IPS-15b (cell line): Measurements from ENCODE around the gene CARS1.

Experiments
- H3K27me3 ChIP-seq: one replicate; pipeline ENCODE4 v1.6.1; 2013; ENCODE audit warnings: low read length; ENCODE audit not compliant: control insufficient read depth, insufficient read depth
- H3K36me3 ChIP-seq: one replicate; pipeline ENCODE4 v1.6.1; 2013; ENCODE audit warnings: low read length; ENCODE audit not compliant: control insufficient read depth, insufficient read depth
- H3K4me1 ChIP-seq: one replicate; pipeline ENCODE4 v1.6.1; 2013; ENCODE audit warnings: mild to moderate bottlenecking, low read length; ENCODE audit not compliant: control insufficient read depth, insufficient read depth
- H3K4me3 ChIP-seq: one replicate; pipeline ENCODE4 v1.5.1; 2013; ENCODE audit warnings: low read depth, low read length
- H3K9ac ChIP-seq: one replicate; pipeline ENCODE4 v1.6.1; 2013; ENCODE audit warnings: low read depth, mild to moderate bottlenecking, low read length
- H3K9me3 ChIP-seq: one replicate; pipeline ENCODE4 v1.6.1; 2013; ENCODE audit warnings: mild to moderate bottlenecking, low read length; ENCODE audit not compliant: control insufficient read depth, insufficient read depth

Gene CARS1

DNA sequence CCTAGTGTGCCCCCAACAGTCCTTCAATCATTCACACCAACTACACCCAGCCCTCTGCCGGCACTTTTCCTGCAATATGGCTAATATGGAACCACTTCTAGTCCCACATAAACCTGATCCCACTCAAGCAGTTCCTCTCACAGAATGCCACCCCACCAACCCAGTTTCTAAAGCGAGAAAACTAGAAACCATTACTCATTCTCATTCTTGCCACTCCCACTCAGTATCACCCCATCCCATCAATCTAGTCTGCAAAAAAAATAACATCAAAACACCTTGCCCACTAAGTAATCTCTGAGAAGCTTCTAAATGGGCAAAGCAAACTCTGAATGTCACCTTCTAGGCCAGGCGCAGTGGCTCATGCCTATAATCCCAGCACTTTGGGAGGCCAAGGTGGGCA lies 83.0 kb downstream of the CARS1 start:
- Histone ChIP-seq H3K36me3 (peaks cover 53% of the 10 kb centered on the region), H3K9me3 (no peaks in the 10 kb centered on the region), H3K4me3 (no peak overlapping the region), H3K27me3 (no peaks in the 10 kb centered on the region), H3K9ac (no peak overlapping the region), H3K4me1 (no peaks in the 10 kb centered on the region)

DNA sequence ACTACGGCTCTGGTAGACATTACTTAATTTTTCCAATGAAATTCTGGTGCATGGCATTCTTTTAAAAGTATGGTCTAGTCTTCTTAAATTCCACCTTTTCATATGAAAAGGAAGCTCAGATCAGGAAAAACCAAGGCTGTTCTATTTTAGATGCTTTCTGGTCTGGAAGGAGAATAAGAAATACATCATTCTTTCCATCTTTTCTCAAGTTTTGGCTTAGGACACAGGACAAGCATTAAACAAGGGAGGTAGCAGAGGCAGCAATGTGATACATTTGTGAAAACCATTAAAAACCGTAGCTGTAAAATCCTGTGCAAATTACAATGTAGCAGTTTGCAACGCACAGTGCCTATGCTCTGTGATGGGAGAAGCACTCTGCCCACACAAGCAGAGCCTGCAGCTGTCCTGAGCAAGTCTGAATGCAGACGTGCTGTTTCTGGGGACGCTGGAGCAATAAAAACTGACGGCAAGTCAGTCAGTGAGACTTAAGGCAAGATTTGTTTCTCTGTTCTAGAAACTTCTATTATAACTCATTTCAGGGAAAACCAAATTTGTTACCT lies 88.8 kb downstream of the CARS1 start:
- Histone ChIP-seq H3K4me1 (no peaks in the 10 kb centered on the region), H3K9ac (no peak overlapping the region), H3K36me3 (peaks cover 65% of the 10 kb centered on the region), H3K4me3 (no peak overlapping the region), H3K27me3 (no peaks in the 10 kb centered on the region), H3K9me3 (no peaks in the 10 kb centered on the region)

DNA sequence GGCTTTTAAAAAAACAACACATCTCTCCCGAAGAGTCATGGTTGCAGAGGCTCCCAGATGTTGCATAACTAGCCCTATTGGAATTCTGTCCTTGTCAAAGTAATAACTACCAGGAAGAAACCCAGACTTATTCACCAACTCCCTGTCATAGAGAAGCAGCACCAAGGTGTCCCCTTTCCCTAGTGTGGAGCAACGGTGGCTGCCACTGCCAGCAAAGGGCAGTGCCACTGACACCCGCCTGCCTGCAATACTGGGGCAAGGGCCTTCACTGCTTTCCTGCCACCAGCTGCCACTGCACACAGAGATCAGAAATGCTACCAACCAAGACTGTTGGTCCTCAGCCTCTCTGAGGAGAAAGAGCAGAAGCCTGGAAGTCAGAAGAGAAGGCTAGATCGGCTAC lies 92.4 kb downstream of the CARS1 start:
- H3K27me3 ChIP-seq, result no peaks in the 10 kb centered on the region
- no peak overlapping the region for H3K4me3 ChIP-seq
- peaks cover 48% of the 10 kb centered on the region for H3K36me3 ChIP-seq
- no peak overlapping the region for H3K9ac ChIP-seq
- peaks cover 19% of the 10 kb centered on the region for H3K4me1 ChIP-seq
- H3K9me3 ChIP-seq, result no peaks in the 10 kb centered on the region

DNA sequence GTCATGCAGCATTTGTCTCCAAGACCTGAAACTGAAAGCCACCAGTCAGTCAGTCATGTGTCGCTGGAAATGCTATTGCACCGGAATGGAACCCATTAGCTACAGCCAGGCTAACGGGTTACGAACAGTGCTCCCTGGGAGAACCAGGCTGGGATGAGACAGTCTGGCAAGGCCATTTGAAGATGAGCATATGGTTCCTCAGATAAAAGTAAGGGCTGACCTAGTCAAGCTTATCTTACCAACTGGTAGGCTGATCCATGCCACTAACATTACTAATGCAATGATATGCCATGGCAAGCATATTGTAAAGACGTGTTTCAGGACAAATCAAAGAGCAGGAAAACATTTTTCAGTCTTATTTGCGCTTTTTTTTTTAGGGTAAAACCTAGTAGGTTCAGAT lies 93.5 kb downstream of the CARS1 start:
- H3K4me1 ChIP-seq, result peaks cover 20% of the 10 kb centered on the region
- H3K9me3 ChIP-seq, result no peaks in the 10 kb centered on the region
- peaks cover 41% of the 10 kb centered on the region for H3K36me3 ChIP-seq
- no peaks in the 10 kb centered on the region for H3K27me3 ChIP-seq
- no peak overlapping the region for H3K4me3 ChIP-seq
- no peak overlapping the region for H3K9ac ChIP-seq

DNA sequence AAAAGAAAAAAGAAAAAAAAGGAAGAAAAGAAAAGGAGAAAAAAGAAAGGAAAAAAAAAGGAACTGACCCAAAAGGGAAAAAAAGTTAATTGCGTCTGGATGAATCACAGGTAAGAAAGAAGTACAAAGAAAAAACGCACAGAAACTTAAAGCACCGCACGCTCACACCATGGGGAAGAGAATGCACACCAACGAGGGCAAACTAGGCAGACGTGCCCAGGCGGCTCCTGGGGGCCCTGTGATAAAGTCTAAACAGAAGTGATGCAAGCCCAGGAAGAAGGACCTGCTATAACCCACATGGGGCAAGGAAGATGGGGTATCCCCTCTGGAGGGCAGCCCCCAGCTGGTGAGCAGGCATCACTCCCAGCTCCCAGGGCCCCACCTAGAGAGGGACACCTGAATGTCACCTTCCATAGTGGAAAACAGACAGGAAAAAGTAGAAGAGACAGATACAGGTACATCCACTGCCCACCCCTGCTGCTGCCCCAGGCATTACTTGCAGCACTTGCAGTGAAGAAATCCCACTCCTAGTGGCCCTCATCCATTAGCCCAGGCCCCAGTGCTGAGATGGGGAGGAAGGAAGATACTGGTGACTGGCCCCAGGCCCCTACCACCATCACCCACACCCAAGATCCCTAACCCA lies 94.0 kb downstream of the CARS1 start:
- peaks cover 43% of the 10 kb centered on the region for H3K36me3 ChIP-seq

DNA sequence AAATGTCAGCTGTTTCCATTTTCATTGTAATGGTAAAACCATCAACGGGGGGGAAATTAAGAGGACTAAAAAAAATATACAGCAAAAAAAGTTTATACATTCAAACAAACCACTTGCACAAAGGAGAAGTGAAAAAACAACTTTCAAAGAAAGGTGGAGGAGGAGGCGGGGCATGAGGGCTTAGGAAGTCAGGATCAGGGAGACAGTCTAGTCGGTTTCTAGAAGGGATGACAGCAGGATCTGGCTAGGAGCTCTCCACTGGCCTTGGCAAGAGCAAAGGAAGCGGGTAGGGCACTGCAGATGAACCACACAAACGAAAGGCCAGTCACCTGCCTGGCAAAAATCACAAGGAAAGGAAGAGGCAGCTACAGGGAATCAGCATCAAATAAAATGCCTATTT lies 96.1 kb downstream of the CARS1 start:
- Histone ChIP-seq H3K4me3 (no peak overlapping the region), H3K4me1 (peaks cover 20% of the 10 kb centered on the region), H3K9ac (no peak overlapping the region), H3K36me3 (peaks cover 48% of the 10 kb centered on the region), H3K9me3 (no peaks in the 10 kb centered on the region), H3K27me3 (no peaks in the 10 kb centered on the region)

More for the DNA sequence above, 94.0 kb downstream of the CARS1 start:
- Histone ChIP-seq H3K4me1 (peaks cover 20% of the 10 kb centered on the region), H3K9ac (no peak overlapping the region), H3K4me3 (no peak overlapping the region), H3K27me3 (no peaks in the 10 kb centered on the region), H3K9me3 (no peaks in the 10 kb centered on the region)

DNA sequence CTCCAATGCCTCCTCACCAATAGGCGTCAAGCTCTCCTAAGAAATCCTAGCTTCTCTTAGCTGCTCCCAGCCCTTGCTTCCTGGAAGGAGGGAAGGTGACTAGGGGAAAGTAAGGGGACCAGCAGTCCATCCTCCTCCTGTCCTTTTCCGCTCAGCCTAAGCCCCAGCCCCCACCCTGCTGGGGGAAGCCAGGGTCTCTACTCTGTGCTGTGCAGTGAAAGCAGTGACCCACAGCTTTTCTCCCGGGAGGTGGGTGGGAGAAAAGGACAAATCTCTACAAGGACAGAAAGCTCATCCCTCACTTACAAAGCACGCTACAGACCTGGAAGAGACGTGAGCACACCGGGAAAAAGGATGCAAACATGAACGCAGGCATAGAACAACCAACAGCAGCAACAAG lies 97.1 kb downstream of the CARS1 start:
- H3K27me3 ChIP-seq, result no peaks in the 10 kb centered on the region
- peaks cover 20% of the 10 kb centered on the region for H3K4me1 ChIP-seq
- peaks cover 52% of the 10 kb centered on the region for H3K36me3 ChIP-seq
- H3K9me3 ChIP-seq, result no peaks in the 10 kb centered on the region
- no peak overlapping the region for H3K4me3 ChIP-seq
- H3K9ac ChIP-seq, result no peak overlapping the region

DNA sequence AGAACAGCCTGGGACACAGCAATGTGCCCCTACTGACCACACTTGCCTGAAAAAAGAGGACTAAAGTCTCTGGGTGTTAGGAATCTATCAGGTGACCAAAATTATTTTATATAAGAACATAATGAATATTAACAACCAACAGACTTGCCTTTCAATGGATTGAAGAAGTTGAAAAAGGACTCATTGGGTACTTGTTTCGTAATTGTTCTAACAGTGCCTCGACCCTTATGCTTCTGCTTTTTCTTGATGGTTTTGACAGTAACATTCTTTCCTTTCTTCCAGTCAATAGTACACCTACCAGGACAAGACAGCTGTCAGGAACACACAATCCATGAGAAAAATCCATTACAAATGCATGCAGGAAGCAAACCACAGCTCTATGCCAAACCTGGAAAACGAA lies 99.0 kb downstream of the CARS1 start:
- peaks cover 20% of the 10 kb centered on the region for H3K4me1 ChIP-seq
- peaks cover 52% of the 10 kb centered on the region for H3K36me3 ChIP-seq
- H3K9ac ChIP-seq, result no peak overlapping the region
- H3K4me3 ChIP-seq, result no peak overlapping the region
- no peaks in the 10 kb centered on the region for H3K27me3 ChIP-seq
- no peaks in the 10 kb centered on the region for H3K9me3 ChIP-seq

DNA sequence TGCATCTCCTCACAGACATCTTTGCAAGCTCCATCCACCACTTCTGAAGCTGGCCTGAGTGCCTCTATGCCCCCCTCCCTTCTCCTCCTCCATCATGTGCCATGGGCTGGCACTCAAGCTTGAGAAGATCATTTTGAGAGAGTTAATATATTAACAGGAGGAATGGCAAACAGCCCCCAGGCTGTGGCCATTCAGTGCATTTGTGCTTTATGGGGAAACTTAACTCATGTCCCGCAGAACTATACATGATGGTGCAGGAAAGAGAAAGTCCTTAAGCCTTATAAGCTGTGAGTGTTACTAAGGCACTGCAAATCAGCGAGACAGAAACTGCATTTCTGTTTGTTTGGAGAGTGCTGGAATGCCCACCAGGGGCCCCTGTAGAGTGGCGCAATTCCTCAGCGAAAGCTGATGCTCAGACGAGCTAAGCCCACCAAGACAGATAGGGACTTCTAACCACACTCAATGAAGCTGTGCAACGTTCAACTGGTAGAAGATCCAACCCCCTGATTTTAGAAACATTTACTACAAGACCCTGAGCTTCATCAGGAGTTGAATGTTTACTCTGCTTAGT lies 101.2 kb downstream of the CARS1 start:
- Histone ChIP-seq H3K36me3 (peaks cover 67% of the 10 kb centered on the region), H3K9ac (no peak overlapping the region), H3K27me3 (no peaks in the 10 kb centered on the region), H3K9me3 (no peaks in the 10 kb centered on the region), H3K4me1 (peaks cover 13% of the 10 kb centered on the region), H3K4me3 (no peak overlapping the region)

DNA sequence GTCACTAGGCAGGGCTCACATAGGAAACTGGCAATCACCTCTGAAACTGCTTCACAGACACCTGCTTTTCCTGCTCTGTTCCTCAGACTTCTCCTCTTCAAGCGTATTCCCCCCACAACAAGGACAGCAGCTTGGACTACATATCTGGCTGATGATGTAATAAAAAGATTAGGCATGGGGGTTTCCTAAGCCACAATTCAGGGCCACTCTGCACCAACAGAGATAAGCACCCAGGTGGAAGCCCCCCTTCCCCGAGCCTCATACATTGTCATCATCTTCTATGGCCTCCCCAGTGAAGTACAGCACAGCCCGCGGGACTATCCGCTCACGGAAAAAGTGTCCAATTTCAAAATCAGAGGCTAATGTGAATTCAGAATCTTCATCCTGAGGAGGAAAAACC lies 103.0 kb downstream of the CARS1 start:
- Histone ChIP-seq H3K9me3 (no peaks in the 10 kb centered on the region), H3K27me3 (no peaks in the 10 kb centered on the region), H3K36me3 (peaks cover 78% of the 10 kb centered on the region), H3K4me1 (no peaks in the 10 kb centered on the region), H3K4me3 (no peak overlapping the region), H3K9ac (no peak overlapping the region)

DNA sequence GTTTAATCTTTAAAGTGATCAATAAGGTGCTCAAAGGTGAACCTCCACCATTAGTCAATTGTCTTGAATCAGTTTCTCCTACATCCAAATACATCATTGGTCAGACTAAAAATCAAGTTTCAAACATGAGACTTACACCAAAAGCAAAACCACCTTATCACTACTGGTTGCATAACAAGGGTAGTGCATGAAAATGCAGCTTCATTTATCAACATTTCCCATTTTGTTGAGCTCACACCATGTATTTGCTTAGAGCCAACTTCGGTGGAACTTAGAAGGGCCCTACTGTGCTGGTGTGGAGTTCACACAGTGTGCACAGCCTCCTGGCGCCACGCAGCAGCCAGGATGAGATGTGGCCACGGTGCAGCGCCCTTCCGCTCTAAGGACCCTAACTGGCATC lies 104.9 kb downstream of the CARS1 start:
- Histone ChIP-seq H3K36me3 (peaks cover 71% of the 10 kb centered on the region), H3K27me3 (no peaks in the 10 kb centered on the region), H3K9ac (no peak overlapping the region), H3K9me3 (no peaks in the 10 kb centered on the region), H3K4me3 (no peak overlapping the region), H3K4me1 (peaks cover 3% of the 10 kb centered on the region)
